Fibroblast of lung (primary cell): ENCODE data around the gene CARS2.

Experiments
- EZH2 ChIP-seq: IDR thresholded peaks from 2 replicates; pipeline ENCODE4 v1.5.1; 2012; ENCODE audit warnings: low read length, control low read depth, mild to moderate bottlenecking; ENCODE audit errors: missing control alignments
- TF ChIP-seq, protein P1 (sequence below), 2 donors: IDR thresholded peaks in 1 of 2; conservative IDR thresholded peaks in 1 of 2; 1 replicate in 1 of 2; 2 replicates in 1 of 2; pipeline ENCODE4 v1.5.1; 2011 to 2012; ENCODE audit warnings: low read length in 2 of 2, control low read depth in 1 of 2, inconsistent platforms in 1 of 2, low read depth in 1 of 2, mild to moderate bottlenecking in 1 of 2

DNA sequence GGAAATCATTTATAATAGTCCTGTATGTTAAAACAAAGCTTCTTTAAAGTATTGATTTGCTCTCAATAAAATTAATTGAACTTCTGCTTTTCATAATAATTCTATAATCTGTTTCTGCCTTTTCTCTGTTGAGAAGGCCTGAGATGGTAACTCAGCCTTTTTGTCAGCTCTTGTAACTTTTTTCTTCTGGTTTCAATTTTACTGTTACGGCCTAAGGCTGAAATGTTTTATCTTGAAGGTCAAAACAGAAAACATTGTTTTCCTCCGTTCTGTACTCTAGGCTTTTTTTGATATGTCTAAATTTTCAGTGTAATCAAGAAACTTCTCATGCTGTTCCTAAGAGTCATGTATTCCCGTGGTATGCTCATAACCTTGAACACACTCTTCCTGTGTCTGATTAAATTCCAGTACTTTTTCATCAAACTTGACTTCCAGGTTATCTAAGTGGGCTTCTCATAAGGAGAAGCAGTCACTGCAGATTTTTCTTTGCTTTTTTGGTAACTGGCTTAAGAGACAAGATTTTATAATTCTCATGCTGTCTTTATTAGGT lies 98.2 kb downstream of the CARS2 start:
- TF ChIP-seq, protein P1, sequence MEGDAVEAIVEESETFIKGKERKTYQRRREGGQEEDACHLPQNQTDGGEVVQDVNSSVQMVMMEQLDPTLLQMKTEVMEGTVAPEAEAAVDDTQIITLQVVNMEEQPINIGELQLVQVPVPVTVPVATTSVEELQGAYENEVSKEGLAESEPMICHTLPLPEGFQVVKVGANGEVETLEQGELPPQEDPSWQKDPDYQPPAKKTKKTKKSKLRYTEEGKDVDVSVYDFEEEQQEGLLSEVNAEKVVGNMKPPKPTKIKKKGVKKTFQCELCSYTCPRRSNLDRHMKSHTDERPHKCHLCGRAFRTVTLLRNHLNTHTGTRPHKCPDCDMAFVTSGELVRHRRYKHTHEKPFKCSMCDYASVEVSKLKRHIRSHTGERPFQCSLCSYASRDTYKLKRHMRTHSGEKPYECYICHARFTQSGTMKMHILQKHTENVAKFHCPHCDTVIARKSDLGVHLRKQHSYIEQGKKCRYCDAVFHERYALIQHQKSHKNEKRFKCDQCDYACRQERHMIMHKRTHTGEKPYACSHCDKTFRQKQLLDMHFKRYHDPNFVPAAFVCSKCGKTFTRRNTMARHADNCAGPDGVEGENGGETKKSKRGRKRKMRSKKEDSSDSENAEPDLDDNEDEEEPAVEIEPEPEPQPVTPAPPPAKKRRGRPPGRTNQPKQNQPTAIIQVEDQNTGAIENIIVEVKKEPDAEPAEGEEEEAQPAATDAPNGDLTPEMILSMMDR (conservative IDR thresholded peaks at IDR 0.05 in 1 of 2, IDR thresholded peaks at IDR 0.05 in 1 of 2; ENCODE audit: low read depth in 1 of 2, low read length in 2 of 2) = no peak
- TF ChIP-seq EZH2 = no peak
